SIG-M5 (cell line): Measurements from ENCODE around the gene PTBP3.
"Not testable (repeated sequence)": the region's sequence is repeated elsewhere in the genome, so short reads cannot be mapped to it uniquely, and the experiment has no call there.

Experiments
- DNase-seq: peaks from one replicate; lab custom pipeline; 2025; lab: John Stamatoyannopoulos, UW

The PTBP3 gene

GRCh38 chr9:112322701-112323377, 10.6 kb downstream of the PTBP3 start:
- DNase-seq, result no peak

- no peak for DNase-seq
Measured at GRCh38 chr9:112316258-112316943, 17.0 kb downstream of the PTBP3 start.

- DNase-seq, result no peak
Measured at GRCh38 chr9:112315331-112316257, 17.8 kb downstream of the PTBP3 start.

GRCh38 chr9:112312139-112312538, 21.3 kb downstream of the PTBP3 start:
- no peak for DNase-seq

GRCh38 chr9:112311497-112311896, 21.9 kb downstream of the PTBP3 start:
- DNase-seq, result no peak

- DNase-seq, result no peak
Measured at GRCh38 chr9:112310826-112311225, 22.6 kb downstream of the PTBP3 start.

GRCh38 chr9:112308588-112308987, 24.8 kb downstream of the PTBP3 start:
- no peak for DNase-seq

- DNase-seq, result no peak
Measured at GRCh38 chr9:112301420-112301819, 32.0 kb downstream of the PTBP3 start.

GRCh38 chr9:112299514-112299913, 33.9 kb downstream of the PTBP3 start:
- DNase-seq, result no peak

- DNase-seq, result no peak
Measured at GRCh38 chr9:112296929-112297328, 36.5 kb downstream of the PTBP3 start.

GRCh38 chr9:112295174-112295573, 38.2 kb downstream of the PTBP3 start:
- DNase-seq, result no peak

- no peak for DNase-seq
Measured at GRCh38 chr9:112288029-112288428, 45.4 kb downstream of the PTBP3 start.

GRCh38 chr9:112286926-112287325, 46.5 kb downstream of the PTBP3 start:
- no peak for DNase-seq

GRCh38 chr9:112285056-112285455, 48.4 kb downstream of the PTBP3 start:
- no peak for DNase-seq

- DNase-seq, result no peak
Measured at GRCh38 chr9:112283582-112284253, 49.7 kb downstream of the PTBP3 start.

GRCh38 chr9:112282841-112283240, 50.6 kb downstream of the PTBP3 start:
- not testable (repeated sequence) for DNase-seq

GRCh38 chr9:112280904-112281303, 52.5 kb downstream of the PTBP3 start:
- DNase-seq, result no peak

- no peak for DNase-seq
Measured at GRCh38 chr9:112279501-112279900, 53.9 kb downstream of the PTBP3 start.

- DNase-seq, result no peak
Measured at GRCh38 chr9:112278152-112278551, 55.3 kb downstream of the PTBP3 start.

GRCh38 chr9:112274600-112274999, 58.8 kb downstream of the PTBP3 start:
- no peak for DNase-seq

GRCh38 chr9:112273876-112274275, 59.5 kb downstream of the PTBP3 start:
- no peak for DNase-seq

- no peak for DNase-seq
Measured at GRCh38 chr9:112271466-112272098, 61.8 kb downstream of the PTBP3 start.
